ENCODE data around the gene PIAS3.

GRCh38 chr1:145874646-145875045, 15.8 kb upstream of the PIAS3 start:
- TF ChIP-seq, protein P1, sequence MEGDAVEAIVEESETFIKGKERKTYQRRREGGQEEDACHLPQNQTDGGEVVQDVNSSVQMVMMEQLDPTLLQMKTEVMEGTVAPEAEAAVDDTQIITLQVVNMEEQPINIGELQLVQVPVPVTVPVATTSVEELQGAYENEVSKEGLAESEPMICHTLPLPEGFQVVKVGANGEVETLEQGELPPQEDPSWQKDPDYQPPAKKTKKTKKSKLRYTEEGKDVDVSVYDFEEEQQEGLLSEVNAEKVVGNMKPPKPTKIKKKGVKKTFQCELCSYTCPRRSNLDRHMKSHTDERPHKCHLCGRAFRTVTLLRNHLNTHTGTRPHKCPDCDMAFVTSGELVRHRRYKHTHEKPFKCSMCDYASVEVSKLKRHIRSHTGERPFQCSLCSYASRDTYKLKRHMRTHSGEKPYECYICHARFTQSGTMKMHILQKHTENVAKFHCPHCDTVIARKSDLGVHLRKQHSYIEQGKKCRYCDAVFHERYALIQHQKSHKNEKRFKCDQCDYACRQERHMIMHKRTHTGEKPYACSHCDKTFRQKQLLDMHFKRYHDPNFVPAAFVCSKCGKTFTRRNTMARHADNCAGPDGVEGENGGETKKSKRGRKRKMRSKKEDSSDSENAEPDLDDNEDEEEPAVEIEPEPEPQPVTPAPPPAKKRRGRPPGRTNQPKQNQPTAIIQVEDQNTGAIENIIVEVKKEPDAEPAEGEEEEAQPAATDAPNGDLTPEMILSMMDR (conservative IDR thresholded peaks at IDR 0.05; ENCODE audit: low read length), result no peak
- TF ChIP-seq EZH2phosphoT487 (IDR thresholded peaks at IDR 0.05; ENCODE audit: borderline replicate concordance, low read depth, low read length), result no peak

All from OCI-LY7 (cell line).